NCI-H1105 treated with DMSO at 0.1 percent for 48 hours (cell line): ENCODE data around the gene RAD50.
"Not testable (repeated sequence)": the region's sequence is repeated elsewhere in the genome, so short reads cannot be mapped to it uniquely, and the experiment has no call there.

Experiments
- DNase-seq: peaks from one replicate; lab custom pipeline; 2025; lab: John Stamatoyannopoulos, UW

Gene RAD50

DNA sequence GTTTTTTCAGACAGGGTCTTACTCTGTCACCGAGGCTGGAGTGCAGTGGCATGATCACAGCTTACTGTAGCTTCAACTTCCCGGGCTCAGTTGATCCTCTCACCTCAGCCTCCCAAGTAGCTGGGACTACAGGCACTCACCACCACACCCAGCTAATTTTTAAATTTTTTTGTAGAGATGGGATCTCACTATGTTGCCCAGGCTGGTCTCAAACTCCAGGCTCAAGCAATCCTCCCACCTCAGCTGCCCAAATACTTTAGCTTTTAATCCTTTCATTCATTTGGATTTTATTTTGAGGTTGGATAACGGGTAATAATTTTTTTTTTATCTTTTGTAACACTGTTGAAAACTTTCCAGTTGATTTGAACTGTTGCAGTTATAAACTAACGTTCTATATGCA, 76.8 kb downstream of the RAD50 start:
- not testable (repeated sequence) for DNase-seq

GRCh38 chr5:132635873-132636272, 79.1 kb downstream of the RAD50 start:
- DNase-seq = no peak

- DNase-seq = no peak
Measured at GRCh38 chr5:132637241-132637640, 80.5 kb downstream of the RAD50 start.

DNA sequence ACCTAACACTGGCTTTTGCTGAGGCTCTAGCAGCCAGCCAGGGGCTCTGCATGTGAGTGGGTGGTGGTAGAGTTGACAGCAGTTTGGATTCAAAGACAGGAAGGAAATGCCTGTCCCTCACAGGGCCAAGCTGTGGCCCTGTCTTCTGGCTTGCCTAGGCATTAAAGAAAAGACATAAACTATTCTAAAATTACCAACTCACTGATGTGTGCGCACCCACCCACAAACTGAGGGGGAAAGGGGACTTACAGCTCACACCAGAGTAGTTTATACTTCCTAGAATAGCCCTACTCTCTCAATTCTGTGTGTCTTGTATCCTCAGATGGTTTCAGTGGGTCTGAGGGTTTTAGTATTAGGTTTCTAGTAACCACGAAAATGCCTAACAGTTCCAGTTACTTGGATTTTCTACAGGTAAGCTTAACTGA, 82.9 kb downstream of the RAD50 start:
- DNase-seq = no peak

DNA sequence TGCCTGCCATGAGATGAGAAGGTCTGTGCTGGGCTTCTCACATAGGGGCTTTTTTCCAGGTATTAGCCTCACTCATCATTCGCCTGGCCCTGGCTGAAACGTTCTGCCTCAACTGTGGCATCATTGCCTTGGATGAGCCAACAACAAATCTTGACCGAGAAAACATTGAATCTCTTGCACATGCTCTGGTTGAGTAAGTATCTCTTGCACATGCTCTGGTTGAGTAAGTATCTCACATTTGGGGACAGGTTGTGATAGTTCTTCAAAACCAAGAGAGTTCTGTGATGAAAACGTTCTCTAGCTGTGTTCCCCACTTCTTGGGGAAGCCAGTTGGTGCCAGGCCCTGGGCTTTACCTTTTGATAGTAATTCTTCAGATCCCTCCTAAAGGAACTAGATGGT, 83.8 kb downstream of the RAD50 start:
- no peak for DNase-seq

- no peak for DNase-seq
Measured at GRCh38 chr5:132641241-132641723, 84.5 kb downstream of the RAD50 start.

GRCh38 chr5:132641841-132642240, 85.1 kb downstream of the RAD50 start:
- no peak for DNase-seq

- no peak for DNase-seq
Measured at GRCh38 chr5:132644177-132644576, 87.4 kb downstream of the RAD50 start.

- DNase-seq = no peak
Measured at GRCh38 chr5:132646583-132647266, 89.9 kb downstream of the RAD50 start.

GRCh38 chr5:132647473-132647872, 90.7 kb downstream of the RAD50 start:
- no peak for DNase-seq

DNA sequence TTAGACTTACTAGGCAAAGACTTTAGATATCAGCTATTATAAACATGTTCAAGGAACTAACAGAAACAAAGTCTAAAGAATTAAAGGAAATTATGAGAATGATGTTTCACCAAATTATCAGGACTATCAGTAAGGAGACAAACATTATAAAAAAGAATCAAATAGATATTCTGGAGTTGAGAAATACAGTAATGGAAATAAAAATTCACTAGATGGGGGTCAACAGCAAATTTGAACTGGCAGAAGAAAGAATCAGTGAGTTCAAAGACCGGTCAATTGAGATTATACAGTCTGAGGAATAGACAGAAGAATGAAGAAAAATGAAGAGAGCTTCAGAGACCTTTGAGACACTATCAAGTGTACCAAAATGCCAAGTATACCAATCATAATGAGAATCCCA, 91.6 kb downstream of the RAD50 start:
- DNase-seq = no peak

- no peak for DNase-seq
Measured at GRCh38 chr5:132651838-132652469, 95.2 kb downstream of the RAD50 start.

GRCh38 chr5:132653716-132654115, 96.9 kb downstream of the RAD50 start:
- DNase-seq = no peak

DNA sequence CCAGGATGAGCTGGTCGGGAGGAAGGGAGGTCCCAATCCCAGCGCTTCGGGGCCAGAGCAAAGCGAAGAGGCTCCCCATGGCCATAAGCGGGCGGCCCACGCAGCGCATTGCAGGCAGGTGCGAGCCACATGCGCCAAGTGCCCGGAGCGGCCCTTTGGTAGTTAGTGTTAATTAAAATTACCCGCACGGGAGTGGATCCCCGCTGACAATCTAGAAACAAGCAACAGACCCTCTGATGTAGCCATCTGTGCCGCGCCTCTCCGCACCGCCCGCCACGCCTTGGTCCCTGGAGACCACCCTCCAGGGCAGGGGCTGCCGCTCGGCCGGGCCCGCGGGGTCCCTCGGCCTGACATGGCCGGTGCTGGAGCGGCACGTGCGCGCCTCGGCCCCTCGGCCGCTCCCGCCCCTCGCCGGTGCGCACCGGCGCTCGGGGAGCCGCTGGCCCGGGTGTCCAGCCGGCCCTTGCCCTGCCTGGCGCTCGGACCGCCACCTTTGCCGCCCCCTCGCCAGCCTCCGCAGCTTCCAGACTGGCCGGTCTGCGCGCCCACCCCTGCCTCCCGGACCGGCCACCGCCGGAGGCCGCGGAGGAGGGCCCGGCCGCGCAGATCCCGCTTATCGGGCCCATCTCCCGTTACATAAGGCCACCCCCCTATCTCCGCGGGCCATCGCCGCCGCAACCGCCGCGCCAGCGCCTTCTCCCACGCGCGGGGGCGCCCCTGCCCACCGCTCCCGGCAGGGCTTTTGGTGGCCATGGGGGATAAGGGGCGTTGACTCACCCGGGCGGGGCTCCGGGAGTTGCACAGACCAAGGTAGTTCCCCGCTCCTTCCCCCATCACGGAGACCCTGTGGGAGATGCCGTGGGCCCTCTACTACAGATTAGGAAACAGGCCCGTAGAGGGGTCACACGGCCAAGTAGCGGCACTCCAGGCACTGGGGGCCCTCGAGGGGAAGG, 99.3 kb downstream of the RAD50 start:
- no peak for DNase-seq

DNA sequence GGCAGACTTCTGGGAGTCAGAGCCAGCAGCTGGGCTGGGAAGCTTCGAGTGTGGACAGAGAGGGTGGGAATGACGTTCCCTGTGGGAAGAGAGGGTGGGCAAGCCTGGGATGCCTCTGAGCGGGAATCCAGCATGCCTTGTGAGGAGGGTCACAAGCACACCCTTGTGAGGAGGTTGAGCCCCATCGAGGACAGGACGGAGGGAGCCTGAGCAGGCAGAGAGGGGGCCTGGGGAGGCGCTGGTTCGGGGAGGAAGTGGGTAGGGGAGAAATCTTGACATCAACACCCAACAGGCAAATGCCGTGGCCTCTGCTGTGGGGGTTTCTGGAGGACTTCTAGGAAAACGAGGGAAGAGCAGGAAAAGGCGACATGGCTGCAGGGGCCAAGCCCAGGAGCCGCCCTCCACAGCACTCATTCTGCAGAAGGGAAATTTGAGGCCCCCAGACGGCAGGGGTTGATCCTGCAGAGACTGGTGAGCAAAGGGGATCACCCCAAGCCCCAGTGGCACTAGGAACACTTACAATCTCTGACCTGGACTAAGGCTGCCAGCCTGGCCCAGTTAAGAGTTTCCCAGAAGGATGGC, 100.1 kb downstream of the RAD50 start:
- no peak for DNase-seq

DNA sequence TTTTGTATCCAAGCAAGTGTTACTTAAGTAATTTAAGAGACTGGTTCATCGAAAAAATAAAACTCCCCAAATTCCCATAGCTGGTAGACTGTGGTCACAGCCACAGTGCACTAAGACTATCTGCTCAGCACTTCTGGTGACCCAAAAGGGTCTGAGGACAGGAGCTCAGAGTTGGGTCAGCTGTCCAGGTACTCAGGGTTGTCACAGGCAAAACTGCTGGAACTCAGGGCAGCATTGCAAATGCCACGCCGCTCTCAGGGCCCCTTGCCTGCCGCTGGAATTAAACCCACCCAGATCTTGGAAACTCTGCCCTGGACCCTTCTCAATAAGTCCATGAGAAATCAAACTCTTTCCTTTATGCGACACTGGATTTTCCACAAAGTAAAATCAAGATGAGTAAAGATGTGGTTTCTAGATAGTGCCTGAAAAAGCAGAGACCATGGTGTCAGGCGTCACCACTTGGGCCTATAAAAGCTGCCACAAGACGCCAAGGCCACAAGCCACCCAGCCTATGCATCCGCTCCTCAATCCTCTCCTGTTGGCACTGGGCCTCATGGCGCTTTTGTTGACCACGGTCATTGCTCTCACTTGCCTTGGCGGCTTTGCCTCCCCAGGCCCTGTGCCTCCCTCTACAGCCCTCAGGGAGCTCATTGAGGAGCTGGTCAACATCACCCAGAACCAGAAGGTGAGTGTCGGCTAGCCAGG, 101.1 kb downstream of the RAD50 start, which contains the start of gene IL13:
Gene IL13, plus strand, starts transcription at position 498 of the 705 bp plus-strand sequence. Its CDS starts 14 bp downstream, at position 512.
- DNase-seq = no peak

DNA sequence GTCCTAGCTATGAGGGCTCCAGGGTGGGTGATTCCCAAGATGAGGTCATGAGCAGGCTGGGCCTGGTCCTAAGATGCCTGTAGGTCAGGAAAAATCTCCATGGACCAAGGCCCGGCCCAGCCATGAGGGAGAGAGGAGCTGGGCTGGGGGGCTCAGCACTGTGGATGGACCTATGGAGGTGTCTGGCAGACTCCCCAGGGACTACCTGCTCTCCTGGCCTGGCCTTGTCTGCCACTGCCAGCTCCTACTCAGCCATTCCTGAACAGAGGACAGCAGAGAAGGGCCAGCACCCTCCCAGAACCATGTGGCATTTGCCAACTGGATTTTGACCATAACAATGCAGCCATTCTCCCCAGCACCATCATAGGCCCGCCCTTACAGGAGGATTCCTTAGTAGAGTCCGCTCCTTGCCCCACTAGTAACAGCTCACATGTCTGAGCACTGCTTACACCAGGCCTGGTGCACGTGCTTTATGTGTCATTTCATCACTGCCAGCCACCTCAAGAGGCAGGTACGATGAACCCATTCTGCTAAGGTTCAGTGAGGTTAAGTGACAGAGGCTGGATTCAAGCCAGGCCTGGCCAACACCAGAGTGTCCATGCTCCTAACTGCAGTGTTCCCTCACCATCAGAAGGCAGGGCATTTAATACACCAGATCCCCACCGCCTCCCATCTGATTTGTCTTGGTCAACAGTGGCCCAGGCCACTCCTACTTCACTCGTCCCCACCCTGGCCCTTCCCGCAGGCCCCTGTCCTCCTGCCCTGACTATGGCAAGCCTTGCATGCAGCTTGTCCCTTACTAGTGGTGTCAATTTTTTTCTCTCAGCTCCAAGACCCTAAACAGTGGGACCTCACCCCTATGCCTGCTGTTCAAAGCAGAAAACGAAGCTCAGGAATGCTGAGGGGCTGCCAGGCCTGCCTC, 101.9 kb downstream of the RAD50 start:
- DNase-seq = no peak

DNA sequence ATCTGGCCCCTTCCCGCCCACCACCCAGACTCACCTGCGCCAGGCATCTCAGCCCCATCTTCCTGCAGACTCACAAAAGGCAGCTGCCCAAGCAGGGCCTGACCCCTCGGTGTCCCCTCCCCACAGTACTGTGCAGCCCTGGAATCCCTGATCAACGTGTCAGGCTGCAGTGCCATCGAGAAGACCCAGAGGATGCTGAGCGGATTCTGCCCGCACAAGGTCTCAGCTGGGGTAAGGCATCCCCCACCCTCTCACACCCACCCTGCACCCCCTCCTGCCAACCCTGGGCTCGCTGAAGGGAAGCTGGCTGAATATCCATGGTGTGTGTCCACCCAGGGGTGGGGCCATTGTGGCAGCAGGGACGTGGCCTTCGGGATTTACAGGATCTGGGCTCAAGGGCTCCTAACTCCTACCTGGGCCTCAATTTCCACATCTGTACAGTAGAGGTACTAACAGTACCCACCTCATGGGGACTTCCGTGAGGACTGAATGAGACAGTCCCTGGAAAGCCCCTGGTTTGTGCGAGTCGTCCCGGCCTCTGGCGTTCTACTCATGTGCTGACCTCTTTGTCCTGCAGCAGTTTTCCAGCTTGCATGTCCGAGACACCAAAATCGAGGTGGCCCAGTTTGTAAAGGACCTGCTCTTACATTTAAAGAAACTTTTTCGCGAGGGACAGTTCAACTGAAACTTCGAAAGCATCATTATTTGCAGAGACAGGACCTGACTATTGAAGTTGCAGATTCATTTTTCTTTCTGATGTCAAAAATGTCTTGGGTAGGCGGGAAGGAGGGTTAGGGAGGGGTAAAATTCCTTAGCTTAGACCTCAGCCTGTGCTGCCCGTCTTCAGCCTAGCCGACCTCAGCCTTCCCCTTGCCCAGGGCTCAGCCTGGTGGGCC, 103.1 kb downstream of the RAD50 start:
- no peak for DNase-seq
